Dermis blood vessel endothelial cell (primary cell): ENCODE measurements around the gene RAPGEF4. TPM values are rescaled to one million over a fixed set of nuclear protein-coding genes. Genes with fewer than 3 reads are reported as not detected.
A peak's percentile ranks its signal among the peaks of the same experiment; 100 is the strongest.

Experiments used
- DNase-seq: peaks from one replicate; pipeline ENCODE4 v3.0.0; 2010
- total RNA-seq: library from RNA; depleted of rRNA; stranded (reverse); fragments of >200 nt; gene quantifications from 2 replicates; pipeline ENCODE4 v1.2.3, GENCODE V29; 2014

Gene RAPGEF4
- total RNA-seq, 1 donor from 2014 or later = 30.5 TPM

GRCh38 chr2:173043897-173044519, 308.4 kb downstream of the RAPGEF4 start:
- DNase-seq = no peak

GRCh38 chr2:173044686-173045085, 309.0 kb downstream of the RAPGEF4 start:
- no peak for DNase-seq

GRCh38 chr2:173045181-173045580, 309.5 kb downstream of the RAPGEF4 start:
- no peak for DNase-seq

- no peak for DNase-seq
Observed at GRCh38 chr2:173048522-173048896, 312.9 kb downstream of the RAPGEF4 start.

GRCh38 chr2:173048897-173049661, 313.4 kb downstream of the RAPGEF4 start:
- peak; percentile 91 for DNase-seq

- no peak for DNase-seq
Observed at GRCh38 chr2:173049831-173050230, 314.2 kb downstream of the RAPGEF4 start.

GRCh38 chr2:173050684-173051083, 315.0 kb downstream of the RAPGEF4 start:
- no peak for DNase-seq

GRCh38 chr2:173051463-173052215, 316.0 kb downstream of the RAPGEF4 start:
- no peak for DNase-seq

GRCh38 chr2:173053043-173053699, 317.5 kb downstream of the RAPGEF4 start:
- DNase-seq = no peak

GRCh38 chr2:173054466-173054865, 318.8 kb downstream of the RAPGEF4 start:
- DNase-seq = no peak

- no peak for DNase-seq
Observed at GRCh38 chr2:173056705-173057364, 321.2 kb downstream of the RAPGEF4 start.

GRCh38 chr2:173058097-173058496, 322.5 kb downstream of the RAPGEF4 start:
- DNase-seq = no peak

- no peak for DNase-seq
Observed at GRCh38 chr2:173058673-173059072, 323.0 kb downstream of the RAPGEF4 start.

- DNase-seq = no peak
Observed at GRCh38 chr2:173059292-173059691, 323.6 kb downstream of the RAPGEF4 start.

- no peak for DNase-seq
Observed at GRCh38 chr2:173059971-173060461, 324.4 kb downstream of the RAPGEF4 start.

GRCh38 chr2:173062801-173063200, 327.2 kb downstream of the RAPGEF4 start:
- DNase-seq = no peak

- DNase-seq = no peak
Observed at GRCh38 chr2:173064151-173064805, 328.6 kb downstream of the RAPGEF4 start.

GRCh38 chr2:173066887-173067676, 331.4 kb downstream of the RAPGEF4 start:
- no peak for DNase-seq

- DNase-seq = peak; percentile 19
Observed at GRCh38 chr2:173075056-173075780, 339.6 kb downstream of the RAPGEF4 start.
